Activated CD8-positive, alpha-beta memory T cell treated with anti-CD3 and anti-CD28 coated beads for 48 hours (primary cell): ENCODE measurements around the gene ANKRD40.
"Not testable (repeated sequence)": the region's sequence is repeated elsewhere in the genome, so short reads cannot be mapped to it uniquely, and the experiment has no call there.

Source experiments
- DNase-seq, 3 experiments: peaks; one replicate each; pipeline ENCODE4 v3.0.0-alpha.2; 2020; ENCODE audit warnings: low read depth in 2 of 3, low spot score in 2 of 3

The ANKRD40 gene

GRCh38 chr17:50712641-50713040, 4.9 kb upstream of the ANKRD40 start:
- no peak for DNase-seq

- DNase-seq: no peak
These were observed 2.9 kb upstream of the ANKRD40 start for GRCh38 chr17:50710650-50711049.

GRCh38 chr17:50710025-50710424, 2.3 kb upstream of the ANKRD40 start:
- DNase-seq: no peak

GRCh38 chr17:50709053-50709452, 1.3 kb upstream of the ANKRD40 start:
- not testable (repeated sequence) for DNase-seq

GRCh38 chr17:50708050-50709000, 611 bp upstream of the ANKRD40 start:
- DNase-seq: no peak

GRCh38 chr17:50703162-50703561, 4.6 kb downstream of the ANKRD40 start:
- no peak for DNase-seq

- DNase-seq: no peak
These were observed 8.3 kb downstream of the ANKRD40 start for GRCh38 chr17:50699410-50699809.

GRCh38 chr17:50697663-50698272, 9.9 kb downstream of the ANKRD40 start:
- DNase-seq: no peak

- no peak for DNase-seq
These were observed 10.7 kb downstream of the ANKRD40 start for GRCh38 chr17:50697062-50697461.

GRCh38 chr17:50696365-50696879, 11.3 kb downstream of the ANKRD40 start:
- no peak for DNase-seq

GRCh38 chr17:50693036-50693682, 14.6 kb downstream of the ANKRD40 start:
- no peak for DNase-seq

- no peak for DNase-seq
These were observed 15.2 kb downstream of the ANKRD40 start for GRCh38 chr17:50692448-50693035.

GRCh38 chr17:50691550-50692447, 15.9 kb downstream of the ANKRD40 start:
- DNase-seq: no peak

GRCh38 chr17:50690887-50691549, 16.7 kb downstream of the ANKRD40 start:
- DNase-seq: no peak

GRCh38 chr17:50689956-50690886, 17.5 kb downstream of the ANKRD40 start:
- DNase-seq: no peak

- no peak for DNase-seq
These were observed 18.5 kb downstream of the ANKRD40 start for GRCh38 chr17:50689251-50689650.

GRCh38 chr17:50688245-50688644, 19.5 kb downstream of the ANKRD40 start:
- DNase-seq: no peak

- DNase-seq: no peak
These were observed 20.3 kb downstream of the ANKRD40 start for GRCh38 chr17:50687200-50688066.
